HEK293 (cell line): ENCODE data around the gene IER2.
A peak's percentile ranks its signal among the peaks of the same experiment; 100 is the strongest.

Source experiments
- BCL11A ChIP-seq: fragments of 450-650 bp; formaldehyde crosslinking; IDR thresholded peaks from 2 replicates; pipeline ENCODE4 v1.5.1; 2016; ENCODE audit warnings: low read depth, missing biosample characterization, missing genetic modification characterization
- FEZF1 ChIP-seq: fragments of 450-650 bp; formaldehyde crosslinking; IDR thresholded peaks from 2 replicates; pipeline ENCODE4 v1.5.1; 2016; ENCODE audit warnings: missing biosample characterization, missing genetic modification characterization
- INSM2 ChIP-seq: fragments of 450-650 bp; formaldehyde crosslinking; IDR thresholded peaks from 2 replicates; pipeline ENCODE4 v1.5.1; 2016; ENCODE audit warnings: missing biosample characterization, missing genetic modification characterization
- KLF10 ChIP-seq: fragments of 450-650 bp; IDR thresholded peaks from 2 replicates; pipeline ENCODE4 v1.5.1; 2018; ENCODE audit warnings: missing biosample characterization, mild to moderate bottlenecking, missing genetic modification characterization
- OSR2 ChIP-seq: fragments of 450-650 bp; formaldehyde crosslinking; IDR thresholded peaks from 2 replicates; pipeline ENCODE4 v1.5.1; 2016; ENCODE audit warnings: missing biosample characterization, missing genetic modification characterization
- OVOL3 ChIP-seq: fragments of 450-650 bp; formaldehyde crosslinking; IDR thresholded peaks from 2 replicates; pipeline ENCODE4 v1.5.1; 2016; ENCODE audit warnings: missing biosample characterization, missing genetic modification characterization
- SP7 ChIP-seq: fragments of 450-650 bp; formaldehyde crosslinking; IDR thresholded peaks from 2 replicates; pipeline ENCODE4 v1.5.1; 2016; ENCODE audit warnings: missing biosample characterization, missing genetic modification characterization
- TCF7L2 ChIP-seq: IDR thresholded peaks from 2 replicates; pipeline ENCODE4 v1.6.1; 2011; ENCODE audit warnings: low read depth, mild to moderate bottlenecking, inconsistent platforms, low read length, moderate library complexity, borderline replicate concordance
- TRIM28 ChIP-seq: IDR thresholded peaks from 2 replicates; pipeline ENCODE4 v1.6.1; 2011; ENCODE audit warnings: low read length, control low read depth, borderline replicate concordance
- YY1 ChIP-seq: fragments of 450-650 bp; formaldehyde crosslinking; IDR thresholded peaks from 2 replicates; pipeline ENCODE4 v1.5.1; 2018; ENCODE audit warnings: missing biosample characterization, missing genetic modification characterization
- ZBTB1 ChIP-seq: fragments of 450-650 bp; formaldehyde crosslinking; IDR thresholded peaks from 2 replicates; pipeline ENCODE4 v1.5.1; 2016; ENCODE audit warnings: missing biosample characterization, missing genetic modification characterization
- ZBTB26 ChIP-seq: fragments of 450-650 bp; formaldehyde crosslinking; optimal IDR thresholded peaks from 2 replicates; pipeline ENCODE3; 2016; ENCODE audit warnings: missing biosample characterization, mild to moderate bottlenecking, missing genetic modification characterization
- ZFP69B ChIP-seq: fragments of 450-650 bp; formaldehyde crosslinking; IDR thresholded peaks from 2 replicates; pipeline ENCODE4 v1.5.1; 2016; ENCODE audit warnings: missing biosample characterization, missing genetic modification characterization
- ZNF155 ChIP-seq: fragments of 450-650 bp; formaldehyde crosslinking; IDR thresholded peaks from 2 replicates; pipeline ENCODE4 v1.5.1; 2016; ENCODE audit warnings: missing biosample characterization, missing genetic modification characterization
- ZNF157 ChIP-seq: fragments of 450-650 bp; formaldehyde crosslinking; IDR thresholded peaks from 2 replicates; pipeline ENCODE4 v1.5.1; 2016; ENCODE audit warnings: missing biosample characterization, missing genetic modification characterization
- ZNF292 ChIP-seq: fragments of 450-650 bp; formaldehyde crosslinking; IDR thresholded peaks from 2 replicates; pipeline ENCODE4 v1.5.1; 2016; ENCODE audit warnings: low read depth, missing biosample characterization, missing genetic modification characterization, borderline replicate concordance
- ZNF350 ChIP-seq: fragments of 450-650 bp; formaldehyde crosslinking; IDR thresholded peaks from 2 replicates; pipeline ENCODE4 v1.5.0; 2017; ENCODE audit warnings: missing biosample characterization, mild to moderate bottlenecking, missing genetic modification characterization
- ZNF510 ChIP-seq: fragments of 450-650 bp; formaldehyde crosslinking; IDR thresholded peaks from 2 replicates; pipeline ENCODE4 v1.5.1; 2018; ENCODE audit warnings: mild to moderate bottlenecking, missing genetic modification characterization, missing biosample characterization; ENCODE audit not compliant: insufficient replicate concordance
- ZNF529 ChIP-seq: fragments of 450-650 bp; formaldehyde crosslinking; IDR thresholded peaks from 2 replicates; pipeline ENCODE4 v1.5.1; 2017; ENCODE audit warnings: missing genetic modification characterization, missing biosample characterization; ENCODE audit not compliant: insufficient replicate concordance
- ZNF548 ChIP-seq: fragments of 450-650 bp; formaldehyde crosslinking; IDR thresholded peaks from 2 replicates; pipeline ENCODE4 v1.5.1; 2016; ENCODE audit warnings: missing biosample characterization, missing genetic modification characterization
- ZNF558 ChIP-seq: fragments of 450-650 bp; formaldehyde crosslinking; IDR thresholded peaks from 2 replicates; pipeline ENCODE4 v1.5.1; 2016; ENCODE audit warnings: missing biosample characterization, missing genetic modification characterization
- ZNF560 ChIP-seq: fragments of 450-650 bp; formaldehyde crosslinking; IDR thresholded peaks from 2 replicates; pipeline ENCODE4 v1.5.1; 2017; ENCODE audit warnings: missing biosample characterization, missing genetic modification characterization, borderline replicate concordance
- ZNF704 ChIP-seq: fragments of 450-650 bp; formaldehyde crosslinking; IDR thresholded peaks from 2 replicates; pipeline ENCODE4 v1.5.1; 2016; ENCODE audit warnings: missing biosample characterization, missing genetic modification characterization
- ZSCAN18 ChIP-seq: fragments of 450-650 bp; formaldehyde crosslinking; IDR thresholded peaks from 2 replicates; pipeline ENCODE4 v1.5.1; 2016; ENCODE audit warnings: missing biosample characterization, missing genetic modification characterization
- TF ChIP-seq, protein P1 (sequence below): fragments of 450-650 bp; formaldehyde crosslinking; IDR thresholded peaks from 2 replicates; pipeline ENCODE4 v1.5.1; 2016; ENCODE audit warnings: missing biosample characterization, missing genetic modification characterization
- TF ChIP-seq, protein P2 (sequence below): fragments of 450-650 bp; formaldehyde crosslinking; conservative IDR thresholded peaks from 2 replicates; pipeline ENCODE4 v1.5.1; 2016; ENCODE audit warnings: low read depth, missing biosample characterization, missing genetic modification characterization

Gene IER2

DNA sequence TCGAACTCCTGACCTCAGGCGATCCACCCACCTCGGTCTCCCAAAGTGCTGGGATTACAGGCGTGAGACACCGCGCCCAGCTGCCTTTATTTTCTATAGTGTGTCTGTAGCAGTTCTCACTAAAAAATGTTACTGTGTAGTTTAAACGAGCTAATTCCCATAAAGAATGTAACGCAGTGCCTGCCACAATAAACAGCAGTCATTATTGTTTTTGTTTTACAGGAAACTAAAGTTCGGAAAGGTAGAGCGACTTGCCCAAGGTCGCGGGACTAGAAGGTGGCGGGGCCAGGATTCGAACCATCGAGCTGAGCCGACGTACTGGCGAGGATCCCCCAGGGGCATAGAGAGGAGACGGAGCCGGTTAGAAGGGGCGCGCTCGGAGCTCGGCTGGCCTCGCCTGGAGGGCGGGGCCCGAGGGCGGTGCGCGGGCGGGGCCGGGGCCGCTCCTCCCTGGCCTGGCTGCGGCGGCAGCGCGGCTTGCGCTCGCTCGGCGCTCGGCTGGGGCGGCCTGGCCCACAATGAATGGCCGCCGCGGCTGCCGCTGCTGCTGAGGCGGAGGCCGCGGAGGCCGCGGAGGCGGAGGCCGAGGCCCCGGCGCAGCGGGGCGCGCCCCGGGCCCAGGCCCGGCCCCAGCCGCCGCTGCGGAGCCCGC is 32.3 kb upstream of the IER2 start, which contains the start of gene NACC1 (continued):
- TF ChIP-seq, protein P1, sequence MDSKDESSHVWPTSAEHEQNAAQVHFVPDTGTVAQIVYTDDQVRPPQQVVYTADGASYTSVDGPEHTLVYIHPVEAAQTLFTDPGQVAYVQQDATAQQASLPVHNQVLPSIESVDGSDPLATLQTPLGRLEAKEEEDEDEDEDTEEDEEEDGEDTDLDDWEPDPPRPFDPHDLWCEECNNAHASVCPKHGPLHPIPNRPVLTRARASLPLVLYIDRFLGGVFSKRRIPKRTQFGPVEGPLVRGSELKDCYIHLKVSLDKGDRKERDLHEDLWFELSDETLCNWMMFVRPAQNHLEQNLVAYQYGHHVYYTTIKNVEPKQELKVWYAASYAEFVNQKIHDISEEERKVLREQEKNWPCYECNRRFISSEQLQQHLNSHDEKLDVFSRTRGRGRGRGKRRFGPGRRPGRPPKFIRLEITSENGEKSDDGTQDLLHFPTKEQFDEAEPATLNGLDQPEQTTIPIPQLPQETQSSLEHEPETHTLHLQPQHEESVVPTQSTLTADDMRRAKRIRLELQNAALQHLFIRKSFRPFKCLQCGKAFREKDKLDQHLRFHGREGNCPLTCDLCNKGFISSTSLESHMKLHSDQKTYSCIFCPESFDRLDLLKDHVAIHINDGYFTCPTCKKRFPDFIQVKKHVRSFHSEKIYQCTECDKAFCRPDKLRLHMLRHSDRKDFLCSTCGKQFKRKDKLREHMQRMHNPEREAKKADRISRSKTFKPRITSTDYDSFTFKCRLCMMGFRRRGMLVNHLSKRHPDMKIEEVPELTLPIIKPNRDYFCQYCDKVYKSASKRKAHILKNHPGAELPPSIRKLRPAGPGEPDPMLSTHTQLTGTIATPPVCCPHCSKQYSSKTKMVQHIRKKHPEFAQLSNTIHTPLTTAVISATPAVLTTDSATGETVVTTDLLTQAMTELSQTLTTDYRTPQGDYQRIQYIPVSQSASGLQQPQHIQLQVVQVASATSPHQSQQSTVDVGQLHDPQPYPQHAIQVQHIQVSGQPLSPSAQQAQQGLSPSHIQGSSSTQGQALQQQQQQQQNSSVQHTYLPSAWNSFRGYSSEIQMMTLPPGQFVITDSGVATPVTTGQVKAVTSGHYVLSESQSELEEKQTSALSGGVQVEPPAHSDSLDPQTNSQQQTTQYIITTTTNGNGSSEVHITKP: no peak
- TF ChIP-seq TCF7L2: no peak
- peak; percentile 51; the same call in 1 of the 2 replicates for TF ChIP-seq SP7 (tag by site-specific recombination)
- no peak for TF ChIP-seq OSR2 (tag by site-specific recombination)
- no peak for TF ChIP-seq ZNF548 (tag by site-specific recombination)
- TF ChIP-seq ZNF704: no peak
- TF ChIP-seq TRIM28: no peak
- peak; percentile 34; the same call in 1 of the 2 replicates for TF ChIP-seq YY1 (tag by site-specific recombination)
- TF ChIP-seq ZFP69B (tag by site-specific recombination): no peak
- no peak for TF ChIP-seq ZSCAN18 (tag by site-specific recombination)
- TF ChIP-seq, protein P2, sequence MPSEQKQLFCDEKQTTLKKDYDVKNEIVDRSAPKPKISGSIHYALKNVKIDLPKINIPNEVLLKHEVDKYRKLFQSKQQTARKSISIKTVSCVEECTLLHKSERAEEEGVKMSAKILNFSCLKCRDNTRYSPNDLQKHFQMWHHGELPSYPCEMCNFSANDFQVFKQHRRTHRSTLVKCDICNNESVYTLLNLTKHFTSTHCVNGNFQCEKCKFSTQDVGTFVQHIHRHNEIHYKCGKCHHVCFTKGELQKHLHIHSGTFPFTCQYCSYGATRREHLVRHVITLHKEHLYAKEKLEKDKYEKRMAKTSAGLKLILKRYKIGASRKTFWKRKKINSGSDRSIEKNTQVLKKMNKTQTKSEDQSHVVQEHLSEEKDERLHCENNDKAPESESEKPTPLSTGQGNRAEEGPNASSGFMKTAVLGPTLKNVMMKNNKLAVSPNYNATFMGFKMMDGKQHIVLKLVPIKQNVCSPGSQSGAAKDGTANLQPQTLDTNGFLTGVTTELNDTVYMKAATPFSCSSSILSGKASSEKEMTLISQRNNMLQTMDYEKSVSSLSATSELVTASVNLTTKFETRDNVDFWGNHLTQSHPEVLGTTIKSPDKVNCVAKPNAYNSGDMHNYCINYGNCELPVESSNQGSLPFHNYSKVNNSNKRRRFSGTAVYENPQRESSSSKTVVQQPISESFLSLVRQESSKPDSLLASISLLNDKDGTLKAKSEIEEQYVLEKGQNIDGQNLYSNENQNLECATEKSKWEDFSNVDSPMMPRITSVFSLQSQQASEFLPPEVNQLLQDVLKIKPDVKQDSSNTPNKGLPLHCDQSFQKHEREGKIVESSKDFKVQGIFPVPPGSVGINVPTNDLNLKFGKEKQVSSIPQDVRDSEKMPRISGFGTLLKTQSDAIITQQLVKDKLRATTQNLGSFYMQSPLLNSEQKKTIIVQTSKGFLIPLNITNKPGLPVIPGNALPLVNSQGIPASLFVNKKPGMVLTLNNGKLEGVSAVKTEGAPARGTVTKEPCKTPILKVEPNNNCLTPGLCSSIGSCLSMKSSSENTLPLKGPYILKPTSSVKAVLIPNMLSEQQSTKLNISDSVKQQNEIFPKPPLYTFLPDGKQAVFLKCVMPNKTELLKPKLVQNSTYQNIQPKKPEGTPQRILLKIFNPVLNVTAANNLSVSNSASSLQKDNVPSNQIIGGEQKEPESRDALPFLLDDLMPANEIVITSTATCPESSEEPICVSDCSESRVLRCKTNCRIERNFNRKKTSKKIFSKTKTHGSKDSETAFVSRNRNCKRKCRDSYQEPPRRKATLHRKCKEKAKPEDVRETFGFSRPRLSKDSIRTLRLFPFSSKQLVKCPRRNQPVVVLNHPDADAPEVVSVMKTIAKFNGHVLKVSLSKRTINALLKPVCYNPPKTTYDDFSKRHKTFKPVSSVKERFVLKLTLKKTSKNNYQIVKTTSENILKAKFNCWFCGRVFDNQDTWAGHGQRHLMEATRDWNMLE (tag by site-specific recombination): 0 out of 2 replicates have a peak, but pooled peaks have one; percentile 18
- peak; percentile 97 for TF ChIP-seq KLF10 (tag by site-specific recombination)
- no peak for TF ChIP-seq FEZF1 (tag by site-specific recombination)
- TF ChIP-seq ZBTB1 (tag by site-specific recombination): 0 out of 2 replicates have a peak, but pooled peaks have one; percentile 14
- peak; percentile 53 for TF ChIP-seq ZBTB26 (tag by site-specific recombination)
- TF ChIP-seq BCL11A: no peak
- no peak for TF ChIP-seq OVOL3 (tag by site-specific recombination)
- TF ChIP-seq ZNF560: no peak
- no peak for TF ChIP-seq INSM2
- TF ChIP-seq ZNF558: no peak
- no peak for TF ChIP-seq ZNF510 (tag by site-specific recombination)
- TF ChIP-seq ZNF157 (tag by site-specific recombination): no peak
- TF ChIP-seq ZNF292 (tag by site-specific recombination): no peak
- no peak for TF ChIP-seq ZNF155 (tag by site-specific recombination)
- no peak for TF ChIP-seq ZNF529 (tag by site-specific recombination)
- TF ChIP-seq ZNF350 (tag by site-specific recombination): no peak
